ENCODE measurements around the gene SPECC1L. TPM values are rescaled to one million over a fixed set of nuclear protein-coding genes. Genes with fewer than 3 reads are reported as not detected.

SPECC1L gene
- total RNA-seq, 2 donors from 2014 or later, result 70.0 to 114 TPM

Other genes with a start within 250 kb of the SPECC1L start
- 1 to 10 TPM; 2.4 to 2.7 TPM for gene SUSD2, start 89.3 kb upstream of the SPECC1L start, total RNA-seq
- under 1 TPM; 0.33 to 0.42 TPM for gene GGT5, start 25.7 kb upstream of the SPECC1L start, total RNA-seq
- gene ADORA2A, start 156.8 kb downstream of the SPECC1L start, total RNA-seq, result 10 to 100 TPM; 29.0 to 81.6 TPM
- gene UPB1, start 224.5 kb downstream of the SPECC1L start, total RNA-seq, result 1 to 10 TPM in 1 of 2 donors, under 1 TPM in 1; 0.84 to 1.9 TPM

All from natural killer cell treated with Interleukin-12 subunit alpha and Interleukin-12 subunit beta and Interleukin-15 and Interleukin-18, amount 100 ng/mL, for 72 hours (primary cell).